ENCODE results near the gene SEC24B.

Gene SEC24B

GRCh38 chr4:109410776-109411175, 22.8 kb upstream of the SEC24B start:
- peak overlapping the region; percentile 20 for H2BK5ac ChIP-seq (ENCODE audit: low read length)
- no peak overlapping the region for H3K27ac ChIP-seq (ENCODE audit: low read depth, low read length)
- peak overlapping the region; percentile 37 for H3K56ac ChIP-seq (ENCODE audit: low read length)
- no peak overlapping the region for H3K4ac ChIP-seq (ENCODE audit: low read depth, low read length)
- no peaks in the 10 kb centered on the region for H3K27me3 ChIP-seq (ENCODE audit: insufficient read depth, low read length, poor library complexity)
- no peak overlapping the region for H2AK5ac ChIP-seq (ENCODE audit: low read length)
- DNase-seq: peak; percentile 36
- peaks cover 2% of the 10 kb centered on the region for H3K4me1 ChIP-seq (ENCODE audit: control insufficient read depth, low read depth, low read length)
- no peak overlapping the region for H3K4me2 ChIP-seq (ENCODE audit: low read length)
- no peaks in the 10 kb centered on the region for H3K79me1 ChIP-seq (ENCODE audit: low read length)
- H4K8ac ChIP-seq (ENCODE audit: low read depth, low read length): no peak overlapping the region
- H3K9ac ChIP-seq (ENCODE audit: low read length): no peak overlapping the region
- no peak overlapping the region for H2BK15ac ChIP-seq (replicated peaks; ENCODE audit: low read depth)
- WGBS (ENCODE audit: extremely low coverage, insufficient coverage, low lambda C conversion rate): no CpG with 5 or more reads among the region's 3 CpGs
- H3K4me3 ChIP-seq (ENCODE audit: low read length): no peak overlapping the region
- no peaks in the 10 kb centered on the region for H3K36me3 ChIP-seq (ENCODE audit: control insufficient read depth, insufficient read depth, low read length)
- no peak overlapping the region for H4K5ac ChIP-seq (ENCODE audit: low read length)
- no peak overlapping the region for H2BK120ac ChIP-seq (ENCODE audit: low read depth, low read length)
- no peak overlapping the region for H3K23ac ChIP-seq (ENCODE audit: low read length)
- H3K79me2 ChIP-seq (ENCODE audit: control insufficient read depth, insufficient read depth, low read length): no peaks in the 10 kb centered on the region
- no peak overlapping the region for H3K18ac ChIP-seq (ENCODE audit: low read length)

- Histone ChIP-seq H3K36me3 (ENCODE audit: control insufficient read depth, insufficient read depth, low read length) (no peaks in the 10 kb centered on the region), H3K4me1 (ENCODE audit: control insufficient read depth, low read depth, low read length) (peaks cover 2% of the 10 kb centered on the region), H3K9ac (ENCODE audit: low read length) (no peak overlapping the region), H4K8ac (ENCODE audit: low read depth, low read length) (no peak overlapping the region), H2AK5ac (ENCODE audit: low read length) (no peak overlapping the region), H3K4me3 (ENCODE audit: low read length) (no peak overlapping the region), H2BK15ac (replicated peaks; ENCODE audit: low read depth) (peak overlapping the region; percentile 8), H3K18ac (ENCODE audit: low read length) (no peak overlapping the region), H3K23ac (ENCODE audit: low read length) (no peak overlapping the region), H3K79me1 (ENCODE audit: low read length) (no peaks in the 10 kb centered on the region), H3K27ac (ENCODE audit: low read depth, low read length) (no peak overlapping the region), H3K27me3 (ENCODE audit: insufficient read depth, low read length, poor library complexity) (no peaks in the 10 kb centered on the region), H3K56ac (ENCODE audit: low read length) (no peak overlapping the region), H4K5ac (ENCODE audit: low read length) (no peak overlapping the region), H2BK5ac (ENCODE audit: low read length) (no peak overlapping the region), H3K4me2 (ENCODE audit: low read length) (no peak overlapping the region), H3K4ac (ENCODE audit: low read depth, low read length) (no peak overlapping the region), H2BK120ac (ENCODE audit: low read depth, low read length) (no peak overlapping the region), H3K79me2 (ENCODE audit: control insufficient read depth, insufficient read depth, low read length) (no peaks in the 10 kb centered on the region)
- no CpG with 5 or more reads among the region's 2 CpGs for WGBS (ENCODE audit: extremely low coverage, insufficient coverage, low lambda C conversion rate)
- no peak for DNase-seq
These were observed 21.7 kb upstream of the SEC24B start for GRCh38 chr4:109411964-109412363.

- no peak overlapping the region for H3K4me2 ChIP-seq (ENCODE audit: low read length)
- no peak overlapping the region for H3K56ac ChIP-seq (ENCODE audit: low read length)
- H3K23ac ChIP-seq (ENCODE audit: low read length): no peak overlapping the region
- H2BK15ac ChIP-seq (replicated peaks; ENCODE audit: low read depth): no peak overlapping the region
- no peaks in the 10 kb centered on the region for H3K27me3 ChIP-seq (ENCODE audit: insufficient read depth, low read length, poor library complexity)
- H3K4me1 ChIP-seq (ENCODE audit: control insufficient read depth, low read depth, low read length): peaks cover 2% of the 10 kb centered on the region
- no peaks in the 10 kb centered on the region for H3K79me1 ChIP-seq (ENCODE audit: low read length)
- no peak overlapping the region for H2AK5ac ChIP-seq (ENCODE audit: low read length)
- no peak overlapping the region for H3K27ac ChIP-seq (ENCODE audit: low read depth, low read length)
- H3K4me3 ChIP-seq (ENCODE audit: low read length): no peak overlapping the region
- no CpG with 5 or more reads among the region's 1 CpG for WGBS (ENCODE audit: extremely low coverage, insufficient coverage, low lambda C conversion rate)
- H3K36me3 ChIP-seq (ENCODE audit: control insufficient read depth, insufficient read depth, low read length): no peaks in the 10 kb centered on the region
- no peak overlapping the region for H3K4ac ChIP-seq (ENCODE audit: low read depth, low read length)
- H3K9ac ChIP-seq (ENCODE audit: low read length): no peak overlapping the region
- no peak overlapping the region for H2BK5ac ChIP-seq (ENCODE audit: low read length)
- no peak overlapping the region for H4K8ac ChIP-seq (ENCODE audit: low read depth, low read length)
- no peak overlapping the region for H4K5ac ChIP-seq (ENCODE audit: low read length)
- no peak for DNase-seq
- H3K18ac ChIP-seq (ENCODE audit: low read length): no peak overlapping the region
- no peaks in the 10 kb centered on the region for H3K79me2 ChIP-seq (ENCODE audit: control insufficient read depth, insufficient read depth, low read length)
- no peak overlapping the region for H2BK120ac ChIP-seq (ENCODE audit: low read depth, low read length)
These were observed 20.8 kb upstream of the SEC24B start for GRCh38 chr4:109412776-109413175.

- no peak for DNase-seq
- Histone ChIP-seq H3K4ac (ENCODE audit: low read depth, low read length) (no peak overlapping the region), H4K5ac (ENCODE audit: low read length) (no peak overlapping the region), H3K79me2 (ENCODE audit: control insufficient read depth, insufficient read depth, low read length) (no peaks in the 10 kb centered on the region), H2BK15ac (replicated peaks; ENCODE audit: low read depth) (peak overlapping the region; percentile 92), H3K36me3 (ENCODE audit: control insufficient read depth, insufficient read depth, low read length) (no peaks in the 10 kb centered on the region), H3K4me2 (ENCODE audit: low read length) (no peak overlapping the region), H3K4me3 (ENCODE audit: low read length) (no peak overlapping the region), H3K4me1 (ENCODE audit: control insufficient read depth, low read depth, low read length) (peaks cover 8% of the 10 kb centered on the region), H2BK120ac (ENCODE audit: low read depth, low read length) (no peak overlapping the region), H3K23ac (ENCODE audit: low read length) (no peak overlapping the region), H2BK5ac (ENCODE audit: low read length) (no peak overlapping the region), H3K18ac (ENCODE audit: low read length) (no peak overlapping the region), H3K27ac (ENCODE audit: low read depth, low read length) (no peak overlapping the region), H3K27me3 (ENCODE audit: insufficient read depth, low read length, poor library complexity) (no peaks in the 10 kb centered on the region), H4K8ac (ENCODE audit: low read depth, low read length) (no peak overlapping the region), H2AK5ac (ENCODE audit: low read length) (no peak overlapping the region), H3K79me1 (ENCODE audit: low read length) (no peaks in the 10 kb centered on the region), H3K56ac (ENCODE audit: low read length) (no peak overlapping the region), H3K9ac (ENCODE audit: low read length) (no peak overlapping the region)
- no CpG with 5 or more reads among the region's 1 CpG for WGBS (ENCODE audit: extremely low coverage, insufficient coverage, low lambda C conversion rate)
These were observed 18.7 kb upstream of the SEC24B start for GRCh38 chr4:109414938-109415337.

- Histone ChIP-seq H3K27ac (ENCODE audit: low read depth, low read length) (peak overlapping the region; percentile 89), H3K79me1 (ENCODE audit: low read length) (no peaks in the 10 kb centered on the region)
These were observed 15.0 kb upstream of the SEC24B start for GRCh38 chr4:109418588-109418987.

GRCh38 chr4:109419679-109420078, 13.9 kb upstream of the SEC24B start:
- peak overlapping the region; percentile 84 for H4K5ac ChIP-seq (ENCODE audit: low read length)
- H3K9ac ChIP-seq (ENCODE audit: low read length): peak overlapping the region; percentile 60

More at GRCh38 chr4:109418588-109418987, 15.0 kb upstream of the SEC24B start:
- no peak overlapping the region for H4K5ac ChIP-seq (ENCODE audit: low read length)
- no peak overlapping the region for H3K56ac ChIP-seq (ENCODE audit: low read length)
- no peak overlapping the region for H2BK15ac ChIP-seq (replicated peaks; ENCODE audit: low read depth)
- DNase-seq: no peak
- H3K27me3 ChIP-seq (ENCODE audit: insufficient read depth, low read length, poor library complexity): no peaks in the 10 kb centered on the region
- peaks cover 8% of the 10 kb centered on the region for H3K4me1 ChIP-seq (ENCODE audit: control insufficient read depth, low read depth, low read length)
- peak overlapping the region; percentile 44 for H4K8ac ChIP-seq (ENCODE audit: low read depth, low read length)
- no peak overlapping the region for H3K4me2 ChIP-seq (ENCODE audit: low read length)
- H3K4me3 ChIP-seq (ENCODE audit: low read length): no peak overlapping the region
- no peak overlapping the region for H3K4ac ChIP-seq (ENCODE audit: low read depth, low read length)
- H3K79me2 ChIP-seq (ENCODE audit: control insufficient read depth, insufficient read depth, low read length): no peaks in the 10 kb centered on the region
- H2AK5ac ChIP-seq (ENCODE audit: low read length): no peak overlapping the region
- no peak overlapping the region for H2BK120ac ChIP-seq (ENCODE audit: low read depth, low read length)
- H3K18ac ChIP-seq (ENCODE audit: low read length): no peak overlapping the region
- H2BK5ac ChIP-seq (ENCODE audit: low read length): no peak overlapping the region
- H3K9ac ChIP-seq (ENCODE audit: low read length): no peak overlapping the region
- H3K23ac ChIP-seq (ENCODE audit: low read length): no peak overlapping the region
- WGBS (ENCODE audit: extremely low coverage, insufficient coverage, low lambda C conversion rate): no CpG with 5 or more reads among the region's 1 CpG
- H3K36me3 ChIP-seq (ENCODE audit: control insufficient read depth, insufficient read depth, low read length): no peaks in the 10 kb centered on the region

More at GRCh38 chr4:109419679-109420078, 13.9 kb upstream of the SEC24B start:
- Histone ChIP-seq H3K4me2 (ENCODE audit: low read length) (peak overlapping the region; percentile 30), H3K4me1 (ENCODE audit: control insufficient read depth, low read depth, low read length) (peaks cover 8% of the 10 kb centered on the region), H4K8ac (ENCODE audit: low read depth, low read length) (no peak overlapping the region), H3K27ac (ENCODE audit: low read depth, low read length) (peak overlapping the region; percentile 94), H3K79me2 (ENCODE audit: control insufficient read depth, insufficient read depth, low read length) (no peaks in the 10 kb centered on the region), H2BK120ac (ENCODE audit: low read depth, low read length) (no peak overlapping the region), H3K27me3 (ENCODE audit: insufficient read depth, low read length, poor library complexity) (no peaks in the 10 kb centered on the region), H3K23ac (ENCODE audit: low read length) (no peak overlapping the region), H3K79me1 (ENCODE audit: low read length) (no peaks in the 10 kb centered on the region), H3K18ac (ENCODE audit: low read length) (peak overlapping the region; percentile 97), H2AK5ac (ENCODE audit: low read length) (peak overlapping the region; percentile 91), H2BK5ac (ENCODE audit: low read length) (peak overlapping the region; percentile 98), H3K4ac (ENCODE audit: low read depth, low read length) (peak overlapping the region; percentile 66), H3K56ac (ENCODE audit: low read length) (peak overlapping the region; percentile 79), H3K36me3 (ENCODE audit: control insufficient read depth, insufficient read depth, low read length) (no peaks in the 10 kb centered on the region), H2BK15ac (replicated peaks; ENCODE audit: low read depth) (no peak overlapping the region), H3K4me3 (ENCODE audit: low read length) (no peak overlapping the region)
- WGBS (ENCODE audit: extremely low coverage, insufficient coverage, low lambda C conversion rate): no CpG with 5 or more reads among the region's 2 CpGs
- DNase-seq: peak; percentile 95

Measured in mesendoderm (in vitro differentiated cells).